PFSK-1 (cell line): ENCODE results near the gene CFAP73.

ENCODE experiments used
- FOXP2 ChIP-seq: optimal IDR thresholded peaks from 2 replicates; pipeline ENCODE3; 2011; ENCODE audit warnings: borderline replicate concordance, control low read depth, inconsistent platforms; ENCODE audit not compliant: insufficient read depth; ENCODE audit errors: extremely low read length, extremely low read depth
- POLR2AphosphoS5 ChIP-seq: IDR thresholded peaks from 2 replicates; pipeline ENCODE4 v1.6.1; 2012; ENCODE audit warnings: low read depth, mild to moderate bottlenecking, control low read depth, low read length, moderate library complexity
- SIN3A ChIP-seq: IDR thresholded peaks from 2 replicates; pipeline ENCODE4 v1.6.1; 2012; ENCODE audit warnings: mild to moderate bottlenecking, low read length, moderate library complexity, borderline replicate concordance; ENCODE audit not compliant: insufficient read depth
- TAF1 ChIP-seq: IDR thresholded peaks from 2 replicates; pipeline ENCODE4 v1.6.1; 2012; ENCODE audit warnings: low read length, control low read depth, borderline replicate concordance; ENCODE audit not compliant: insufficient read depth
- TF ChIP-seq, protein P1 (sequence below), 2 experiments: IDR thresholded peaks; 2 replicates each; pipeline versions ENCODE4 v1.6.1 to v1.8.0; 2011 to 2012; ENCODE audit warnings: low read depth in 2 of 2, low read length in 2 of 2, control low read depth in 1 of 2, inconsistent platforms in 1 of 2, mild to moderate bottlenecking in 1 of 2, moderate library complexity in 1 of 2; ENCODE audit not compliant: insufficient read depth in 1 of 2

Gene CFAP73

DNA sequence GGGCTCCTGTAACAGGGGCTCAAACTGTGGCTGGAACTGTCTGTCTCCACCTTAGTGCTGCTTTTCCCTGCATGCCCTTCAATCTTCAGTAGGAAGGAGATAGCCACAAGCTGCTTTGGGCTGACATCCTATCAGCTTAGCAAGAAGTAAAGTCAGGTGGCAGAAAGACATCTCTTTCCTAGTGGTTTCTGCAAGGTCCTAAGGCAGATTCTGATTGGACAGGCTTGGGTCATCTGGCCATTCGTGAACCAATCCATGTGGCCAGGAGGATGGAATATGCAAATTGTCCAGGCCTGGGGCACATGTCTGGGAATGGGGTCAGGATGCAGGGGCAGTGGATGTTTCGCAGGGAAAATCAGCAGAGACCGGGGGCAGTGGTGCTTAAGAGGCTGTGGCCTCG lies 41.2 kb downstream of the CFAP73 start:
- TF ChIP-seq FOXP2 = no peak
- TF ChIP-seq POLR2AphosphoS5 = no peak
- TF ChIP-seq SIN3A = no peak
- TF ChIP-seq, protein P1, sequence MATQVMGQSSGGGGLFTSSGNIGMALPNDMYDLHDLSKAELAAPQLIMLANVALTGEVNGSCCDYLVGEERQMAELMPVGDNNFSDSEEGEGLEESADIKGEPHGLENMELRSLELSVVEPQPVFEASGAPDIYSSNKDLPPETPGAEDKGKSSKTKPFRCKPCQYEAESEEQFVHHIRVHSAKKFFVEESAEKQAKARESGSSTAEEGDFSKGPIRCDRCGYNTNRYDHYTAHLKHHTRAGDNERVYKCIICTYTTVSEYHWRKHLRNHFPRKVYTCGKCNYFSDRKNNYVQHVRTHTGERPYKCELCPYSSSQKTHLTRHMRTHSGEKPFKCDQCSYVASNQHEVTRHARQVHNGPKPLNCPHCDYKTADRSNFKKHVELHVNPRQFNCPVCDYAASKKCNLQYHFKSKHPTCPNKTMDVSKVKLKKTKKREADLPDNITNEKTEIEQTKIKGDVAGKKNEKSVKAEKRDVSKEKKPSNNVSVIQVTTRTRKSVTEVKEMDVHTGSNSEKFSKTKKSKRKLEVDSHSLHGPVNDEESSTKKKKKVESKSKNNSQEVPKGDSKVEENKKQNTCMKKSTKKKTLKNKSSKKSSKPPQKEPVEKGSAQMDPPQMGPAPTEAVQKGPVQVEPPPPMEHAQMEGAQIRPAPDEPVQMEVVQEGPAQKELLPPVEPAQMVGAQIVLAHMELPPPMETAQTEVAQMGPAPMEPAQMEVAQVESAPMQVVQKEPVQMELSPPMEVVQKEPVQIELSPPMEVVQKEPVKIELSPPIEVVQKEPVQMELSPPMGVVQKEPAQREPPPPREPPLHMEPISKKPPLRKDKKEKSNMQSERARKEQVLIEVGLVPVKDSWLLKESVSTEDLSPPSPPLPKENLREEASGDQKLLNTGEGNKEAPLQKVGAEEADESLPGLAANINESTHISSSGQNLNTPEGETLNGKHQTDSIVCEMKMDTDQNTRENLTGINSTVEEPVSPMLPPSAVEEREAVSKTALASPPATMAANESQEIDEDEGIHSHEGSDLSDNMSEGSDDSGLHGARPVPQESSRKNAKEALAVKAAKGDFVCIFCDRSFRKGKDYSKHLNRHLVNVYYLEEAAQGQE (IDR thresholded peaks at IDR 0.05; ENCODE audit: insufficient read depth in 1 of 2, low read depth in 2 of 2, low read length in 2 of 2) = no peak
- no peak for TF ChIP-seq TAF1

DNA sequence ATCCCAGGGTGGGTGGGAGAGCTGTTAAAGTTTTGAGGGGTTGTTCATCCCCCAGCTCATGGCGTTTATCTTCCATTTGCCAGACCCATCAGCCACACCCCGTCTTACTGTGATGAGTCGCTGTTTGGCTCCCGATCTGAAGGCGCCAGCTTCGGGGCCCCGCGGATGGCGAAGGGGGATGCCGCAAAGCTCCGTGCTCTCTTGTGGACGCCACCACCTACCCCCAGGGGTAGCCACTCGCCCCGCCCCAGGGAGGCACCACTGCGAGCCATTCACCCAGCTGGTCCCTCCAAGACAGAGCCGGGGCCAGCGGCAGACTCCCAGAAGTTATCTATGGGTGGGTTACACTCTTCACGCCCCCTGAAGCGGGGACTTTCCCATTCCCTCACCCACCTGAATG lies 41.7 kb downstream of the CFAP73 start:
- TF ChIP-seq FOXP2 (no peak), POLR2AphosphoS5 (no peak), SIN3A (no peak), TAF1 (no peak)
- TF ChIP-seq, protein P1 (IDR thresholded peaks at IDR 0.05; ENCODE audit: insufficient read depth in 1 of 2, low read depth in 2 of 2, low read length in 2 of 2) = no peak

DNA sequence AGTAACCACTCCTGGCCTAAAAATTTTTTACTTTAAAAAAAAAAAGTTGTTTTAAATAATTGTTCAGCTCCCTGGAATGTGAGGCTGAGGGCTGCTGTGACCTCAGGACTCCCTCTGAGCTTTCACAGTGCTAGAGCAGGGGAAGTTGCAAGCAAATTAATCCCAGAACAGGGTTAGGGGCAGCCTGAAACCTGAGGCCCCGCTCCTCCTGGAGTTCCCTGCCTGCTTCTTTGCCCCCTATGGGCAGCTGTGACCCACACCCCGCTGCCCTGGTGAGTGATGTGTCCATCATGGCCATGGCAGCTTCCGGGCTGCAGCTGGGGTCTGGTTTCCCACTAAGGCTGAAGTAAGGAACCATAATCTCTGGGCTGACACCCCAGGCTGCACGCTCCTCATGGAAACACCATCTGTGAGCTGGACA lies 45.5 kb downstream of the CFAP73 start:
- TF ChIP-seq POLR2AphosphoS5 (no peak), SIN3A (no peak), TAF1 (no peak)
- TF ChIP-seq, protein P1 (IDR thresholded peaks at IDR 0.05; ENCODE audit: insufficient read depth in 1 of 2, low read depth in 2 of 2, low read length in 2 of 2) = no peak

DNA sequence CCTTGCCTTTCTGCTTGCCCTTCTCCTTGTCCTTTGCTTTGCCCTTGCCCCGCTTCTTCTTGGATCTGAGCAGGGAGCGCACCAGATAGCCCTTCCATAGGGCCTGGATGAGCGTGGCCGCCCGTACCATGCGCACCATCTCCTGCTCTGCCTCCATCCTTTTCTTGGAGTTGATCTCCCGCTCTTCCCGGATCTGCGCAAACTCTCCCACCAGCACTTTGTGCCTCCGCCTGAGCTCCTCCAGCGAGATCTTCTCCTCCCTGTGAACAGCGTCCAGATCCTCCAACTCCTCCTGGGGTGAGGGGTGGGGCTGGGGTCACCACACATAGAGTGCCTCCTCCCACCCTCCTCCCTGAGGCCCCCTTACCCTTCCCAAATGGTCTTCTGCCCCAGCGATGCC lies 46.1 kb downstream of the CFAP73 start:
- TF ChIP-seq POLR2AphosphoS5 (no peak), SIN3A (no peak), FOXP2 (no peak), TAF1 (no peak)
- TF ChIP-seq, protein P1 (IDR thresholded peaks at IDR 0.05; ENCODE audit: insufficient read depth in 1 of 2, low read depth in 2 of 2, low read length in 2 of 2) = no peak

DNA sequence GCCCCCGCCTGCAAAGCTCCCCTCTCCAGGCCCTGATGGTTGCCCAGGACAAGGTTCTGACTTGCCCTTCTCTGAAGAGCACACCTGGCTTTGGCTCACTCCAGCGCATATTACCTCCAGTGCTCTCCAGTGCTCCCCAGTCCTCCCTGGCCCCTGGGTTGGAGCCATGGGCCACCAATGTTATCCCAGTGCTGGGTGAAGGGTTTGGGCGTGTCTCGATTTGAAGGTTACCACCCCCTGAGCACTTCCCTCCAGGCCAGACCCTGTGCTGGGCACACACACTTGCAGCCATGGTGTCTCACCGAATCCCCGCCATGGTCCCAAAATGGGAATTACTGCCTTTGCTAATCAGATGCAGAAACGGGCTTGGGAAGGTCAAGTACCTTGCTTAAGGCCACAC lies 47.1 kb downstream of the CFAP73 start:
- no peak for TF ChIP-seq POLR2AphosphoS5
- TF ChIP-seq, protein P1 (IDR thresholded peaks at IDR 0.05; ENCODE audit: insufficient read depth in 1 of 2, low read depth in 2 of 2, low read length in 2 of 2) = no peak
- TF ChIP-seq SIN3A = no peak
- TF ChIP-seq TAF1 = no peak
- TF ChIP-seq FOXP2 = no peak
